ENCODE results near the gene KIF5A.
"Not testable (repeated sequence)": the region's sequence is repeated elsewhere in the genome, so short reads cannot be mapped to it uniquely, and the experiment has no call there.

The KIF5A gene

GRCh38 chr12:57558864-57559263 lies 9.0 kb downstream of the KIF5A start:
- no peak for DNase-seq

DNA sequence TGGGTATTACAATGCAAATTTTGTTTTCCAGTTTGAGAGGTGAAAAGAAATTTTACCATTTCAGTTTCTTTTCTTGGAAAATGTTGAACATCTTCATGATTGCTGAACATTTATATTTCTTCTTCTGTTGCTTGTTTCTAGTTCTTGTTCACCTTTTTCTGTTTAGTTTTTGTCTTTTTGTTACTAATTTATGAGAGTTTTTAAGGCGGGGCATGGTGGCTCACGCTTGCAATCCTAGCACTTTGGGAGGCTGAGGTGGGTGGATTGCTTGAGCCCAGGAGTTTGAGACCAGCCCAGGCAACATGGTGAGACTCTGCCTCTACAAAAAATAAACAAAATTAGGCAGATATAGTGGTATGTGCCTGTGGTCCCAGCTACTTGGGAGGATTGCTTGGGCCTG lies 10.7 kb downstream of the KIF5A start:
- no peak for DNase-seq

DNA sequence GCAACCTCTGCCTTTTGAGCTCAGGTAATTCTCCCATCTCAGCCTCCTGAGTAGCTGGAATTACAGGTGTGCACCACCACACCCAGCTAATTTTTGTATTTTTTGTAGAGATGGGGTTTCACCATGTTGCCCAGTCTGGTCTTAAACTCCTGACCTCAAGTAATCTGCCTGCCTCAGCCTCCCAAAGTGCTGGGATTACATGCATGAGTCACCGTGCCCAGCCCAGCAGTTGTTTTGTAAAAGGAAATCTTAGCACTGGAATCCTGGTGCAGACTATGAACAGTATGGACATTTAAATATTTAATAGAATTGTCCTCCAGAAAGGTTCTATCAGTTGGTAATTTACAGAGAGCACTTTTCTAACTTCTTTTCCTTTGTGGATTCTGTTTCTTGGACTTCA lies 11.3 kb downstream of the KIF5A start:
- DNase-seq, result not testable (repeated sequence)

GRCh38 chr12:57563358-57563757 lies 13.5 kb downstream of the KIF5A start:
- no peak for DNase-seq

DNA sequence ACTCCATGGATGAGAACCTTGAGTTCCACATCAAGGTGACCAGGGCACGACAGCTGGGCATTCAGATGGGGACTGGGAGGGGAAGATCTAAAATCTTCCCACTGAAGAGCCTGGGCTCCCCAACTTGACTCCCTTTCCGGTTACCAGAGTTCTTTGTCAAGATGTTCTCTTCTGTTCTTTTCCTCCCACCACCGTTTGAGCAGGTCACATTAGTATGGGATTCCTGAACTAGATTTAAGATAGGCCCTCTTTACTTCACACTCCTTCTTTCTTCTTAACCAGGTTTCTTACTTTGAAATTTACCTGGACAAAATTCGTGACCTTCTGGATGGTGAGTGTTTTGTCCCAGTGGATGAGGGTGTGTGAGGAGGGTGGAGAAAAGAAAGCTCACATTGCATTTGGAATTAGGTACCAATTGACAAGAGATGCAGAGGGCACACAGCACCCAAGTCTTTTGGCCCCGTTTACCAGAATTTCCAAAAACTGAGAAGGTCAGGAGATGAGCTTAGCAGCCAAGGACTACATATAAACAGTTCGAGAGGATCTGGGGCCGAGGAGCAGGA lies 14.4 kb downstream of the KIF5A start:
- DNase-seq, result no peak

- no peak for DNase-seq
Observed at GRCh38 chr12:57568838-57569237, 19.0 kb downstream of the KIF5A start.

DNA sequence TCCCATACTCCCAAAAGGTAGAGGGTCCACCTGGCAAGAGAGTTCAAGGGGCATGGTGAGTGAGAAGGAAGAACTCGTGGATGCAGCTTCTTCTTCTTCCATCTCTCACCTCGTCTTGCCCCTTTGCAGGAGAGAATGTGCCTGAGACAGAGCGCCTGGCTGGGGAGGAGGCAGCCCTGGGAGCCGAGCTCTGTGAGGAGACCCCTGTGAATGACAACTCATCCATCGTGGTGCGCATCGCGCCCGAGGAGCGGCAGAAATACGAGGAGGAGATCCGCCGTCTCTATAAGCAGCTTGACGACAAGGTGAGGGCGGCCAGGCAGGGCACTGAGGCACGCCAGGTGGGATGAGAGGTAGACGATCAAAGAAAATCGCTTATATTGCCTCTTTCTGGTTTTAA lies 20.0 kb downstream of the KIF5A start:
- DNase-seq, result no peak

DNA sequence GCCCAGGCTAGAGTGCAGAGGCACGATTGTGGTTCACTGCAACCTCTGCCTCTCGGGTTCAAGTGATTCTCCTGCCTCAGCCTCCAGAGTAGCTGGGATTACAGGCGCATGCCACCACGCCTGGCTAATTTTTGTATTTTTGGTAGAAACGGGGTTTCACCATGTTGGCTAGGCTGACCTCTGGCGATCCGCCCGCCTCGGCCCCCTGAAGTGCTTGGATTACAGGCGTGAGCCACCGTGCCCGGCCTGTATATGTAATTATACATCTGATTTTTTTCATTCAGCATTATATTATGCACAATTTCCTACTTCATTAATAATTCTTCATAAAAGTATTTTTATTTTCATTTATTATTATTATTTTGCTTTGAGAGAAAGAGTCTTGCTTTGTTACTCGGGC lies 20.6 kb downstream of the KIF5A start:
- not testable (repeated sequence) for DNase-seq

GRCh38 chr12:57571926-57572762 lies 22.3 kb downstream of the KIF5A start:
- no peak for DNase-seq

DNA sequence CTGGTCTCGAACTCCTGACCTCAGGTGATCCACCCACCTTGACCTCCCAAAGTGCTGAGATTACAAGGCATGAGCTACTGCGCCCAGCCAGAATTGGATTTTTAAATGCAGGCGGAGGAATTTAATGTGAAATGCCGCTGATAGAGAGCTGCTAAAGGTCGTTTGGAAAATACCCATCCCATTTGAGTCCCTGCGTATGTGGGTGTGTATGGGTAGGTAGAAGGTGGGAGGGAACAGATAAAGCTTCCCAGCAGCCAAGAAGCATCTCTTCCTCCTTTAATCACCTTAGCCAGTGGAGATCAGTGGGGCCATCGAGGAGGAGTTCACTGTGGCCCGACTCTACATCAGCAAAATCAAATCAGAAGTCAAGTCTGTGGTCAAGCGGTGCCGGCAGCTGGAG lies 25.0 kb downstream of the KIF5A start:
- DNase-seq, result no peak

DNA sequence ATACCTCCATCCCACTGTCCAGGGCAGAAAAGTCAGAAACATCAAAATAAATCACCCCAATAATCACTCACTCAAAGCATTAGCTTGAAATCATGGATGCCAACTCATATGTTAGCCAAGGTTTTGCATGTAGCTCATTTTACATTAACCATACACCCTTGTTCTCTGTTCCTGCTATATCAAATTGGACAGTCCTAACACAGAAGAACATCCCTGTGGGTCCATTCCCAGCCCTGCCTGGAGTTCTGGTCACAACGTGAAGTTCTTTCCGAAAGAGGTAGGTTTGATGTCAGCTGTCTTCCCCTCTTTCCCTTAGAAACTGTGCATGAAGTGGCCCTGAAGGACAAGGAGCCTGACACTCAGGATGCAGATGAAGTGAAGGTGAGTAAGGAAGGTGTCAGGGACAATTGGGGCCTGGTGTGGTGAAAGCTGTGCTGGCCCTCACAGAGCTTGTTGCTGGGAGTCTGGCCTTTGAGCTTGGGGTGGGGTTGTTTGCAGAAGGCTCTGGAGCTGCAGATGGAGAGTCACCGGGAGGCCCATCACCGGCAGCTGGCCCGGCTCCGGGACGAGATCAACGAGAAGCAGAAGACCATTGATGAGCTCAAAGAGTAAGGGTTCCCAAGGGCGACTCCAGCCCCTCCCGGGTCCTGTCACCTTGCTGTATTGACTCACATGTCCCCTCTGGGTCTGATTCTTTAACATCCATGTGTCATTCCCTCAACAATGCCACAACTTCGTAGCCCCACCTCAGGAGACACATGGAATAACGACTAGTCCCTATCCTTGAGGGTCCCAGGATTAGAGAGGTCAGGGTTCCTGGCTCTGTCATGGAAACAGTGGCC lies 26.1 kb downstream of the KIF5A start:
- DNase-seq, result no peak

- no peak for DNase-seq
Observed at GRCh38 chr12:57576613-57577160, 26.8 kb downstream of the KIF5A start.

DNA sequence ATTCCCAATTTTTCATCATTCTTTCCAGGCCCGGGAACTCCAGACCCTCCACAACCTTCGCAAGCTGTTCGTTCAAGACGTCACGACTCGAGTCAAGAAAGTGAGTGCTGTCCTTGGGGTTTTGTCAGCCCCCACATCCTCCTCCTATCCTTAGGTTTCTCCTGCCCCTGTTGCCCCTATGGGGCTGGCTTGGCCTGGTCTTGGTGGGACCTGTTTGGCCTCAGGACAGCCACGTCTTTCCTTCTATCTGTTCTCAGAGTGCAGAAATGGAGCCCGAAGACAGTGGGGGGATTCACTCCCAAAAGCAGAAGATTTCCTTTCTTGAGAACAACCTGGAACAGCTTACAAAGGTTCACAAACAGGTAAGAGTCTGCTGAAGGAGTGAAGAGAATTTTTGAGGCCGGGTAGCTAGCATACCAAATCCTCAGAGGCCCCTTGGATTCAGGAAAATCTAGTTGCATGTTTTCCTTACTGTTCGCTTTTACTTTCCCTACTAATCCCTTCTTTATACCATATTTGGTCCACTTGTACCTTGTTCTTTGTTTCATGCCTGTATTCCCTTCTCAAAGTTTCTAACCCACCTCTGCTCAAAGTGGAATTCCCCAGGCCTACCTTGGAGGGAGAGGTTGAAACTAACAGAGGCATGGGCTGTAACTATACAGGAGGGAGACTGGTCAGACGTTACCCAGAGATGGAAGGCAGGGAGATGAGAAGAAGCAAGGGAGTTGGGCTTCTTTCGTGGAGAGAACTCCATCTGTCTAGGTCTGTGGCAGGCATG lies 28.3 kb downstream of the KIF5A start:
- no peak for DNase-seq

DNA sequence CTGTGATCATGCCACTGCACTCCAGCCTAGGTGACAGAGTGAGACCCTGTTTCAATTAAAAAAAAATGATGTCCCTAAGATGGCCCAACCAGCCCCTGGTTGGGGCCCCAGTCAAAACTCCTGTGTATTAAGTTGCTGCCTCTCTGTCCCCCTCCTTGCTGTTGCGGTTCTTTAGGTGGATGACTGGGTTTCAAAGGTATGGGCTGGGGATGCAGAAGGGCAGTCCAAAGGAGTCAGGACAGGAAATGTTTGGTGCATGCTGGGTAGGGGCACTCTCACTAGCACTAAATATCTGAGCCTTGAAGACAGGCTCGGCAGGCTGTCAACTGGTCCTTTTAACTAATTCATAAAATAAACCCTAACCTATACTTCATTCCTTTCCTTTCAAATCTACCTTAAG lies 29.2 kb downstream of the KIF5A start:
- DNase-seq, result no peak

- DNase-seq, result no peak
Observed at GRCh38 chr12:57579677-57580465, 30.0 kb downstream of the KIF5A start.

DNA sequence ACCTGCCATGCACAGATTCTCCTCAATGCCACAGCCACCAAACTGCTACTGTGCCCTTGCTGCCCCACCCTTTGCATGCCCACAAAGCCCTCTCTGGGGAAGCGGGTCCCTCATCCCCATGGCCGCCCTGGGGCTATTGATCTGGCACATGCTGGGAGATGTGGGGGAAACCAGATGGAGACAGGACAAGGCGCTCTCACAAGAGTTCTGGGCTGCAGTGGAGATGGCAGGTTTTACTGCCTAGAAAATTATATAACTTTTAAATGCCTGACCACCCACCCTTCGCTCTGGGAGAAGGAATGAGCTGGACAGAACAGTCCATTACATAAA lies 30.6 kb downstream of the KIF5A start:
- DNase-seq, result no peak

GRCh38 chr12:57581802-57582201 lies 32.0 kb downstream of the KIF5A start:
- DNase-seq, result no peak

GRCh38 chr12:57582440-57582839 lies 32.6 kb downstream of the KIF5A start:
- no peak for DNase-seq

- peak; percentile 64 for DNase-seq
Observed at GRCh38 chr12:57583008-57583831, 33.4 kb downstream of the KIF5A start.

- DNase-seq, result no peak
Observed at GRCh38 chr12:57584050-57584449, 34.2 kb downstream of the KIF5A start.

DNA sequence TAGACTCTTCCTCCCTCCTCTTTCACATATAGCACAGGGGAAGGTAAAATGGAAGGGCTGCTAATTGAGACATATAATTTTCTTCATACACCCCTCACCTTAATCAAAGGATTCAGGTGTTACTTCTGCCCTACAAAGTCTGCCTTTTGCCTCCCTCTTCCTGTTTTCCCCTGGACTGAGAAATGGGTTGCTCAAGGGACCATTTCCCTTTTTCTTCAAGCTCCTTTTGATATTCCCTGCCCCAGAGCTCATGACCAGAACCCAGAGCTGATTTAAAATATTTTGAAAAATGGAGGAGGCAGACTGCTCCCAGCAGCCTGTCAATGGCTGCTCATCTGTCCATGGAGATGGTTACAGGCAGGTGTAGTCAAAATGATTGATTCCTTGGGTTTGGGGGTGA lies 34.8 kb downstream of the KIF5A start:
- no peak for DNase-seq
